Testis (tissue), 3 donors: ENCODE results near the gene EPB41L4A. TPM values are rescaled to one million over a fixed set of nuclear protein-coding genes. Genes with fewer than 3 reads are reported as not detected.

Source experiments
- DNase-seq: peaks from one replicate; pipeline ENCODE4 v3.0.0-alpha.2; 2019
- H3K27ac ChIP-seq, 2 donors: fragments of 200-600 bp; sonication (generic); one replicate each; pipeline ENCODE4 v1.5.1; 2019
- H3K27me3 ChIP-seq: fragments of 200-600 bp; sonication (generic); one replicate; pipeline ENCODE4 v1.5.1; 2019
- H3K36me3 ChIP-seq: fragments of 200-600 bp; sonication (generic); one replicate; pipeline ENCODE4 v1.5.1; 2017; ENCODE audit warnings: low read depth; ENCODE audit errors: missing control alignments
- H3K4me1 ChIP-seq: fragments of 200-600 bp; sonication (generic); one replicate; pipeline ENCODE4 v1.5.1; 2019
- H3K4me3 ChIP-seq, 2 donors: fragments of 200-600 bp; sonication (generic); one replicate each; pipeline ENCODE4 v1.5.1; 2017 to 2019
- H3K9me3 ChIP-seq: fragments of 200-600 bp; sonication (generic); one replicate; pipeline ENCODE4 v1.5.1; 2017
- POLR2A ChIP-seq: fragments of 450-650 bp; IDR thresholded peaks from one replicate; pipeline ENCODE4 v1.6.1; 2017; ENCODE audit warnings: antibody characterized with exemption, mild to moderate bottlenecking, moderate library complexity
- WGBS, 2 donors: methylation state at CpG; one replicate each; pipeline ENCODE4 v1.1.5; 2018; 5-methylcytosine and 5-hydroxymethylcytosine counted together
- intact Hi-C: fragments of 100-400 bp; cut with DNase I; formaldehyde crosslinking; loops from one replicate; pipeline ENCODE4 v1.15.1; 2023; ENCODE audit warnings: low total_unique reads
- polyA plus RNA-seq: library from polyadenylated mRNA; stranded (reverse); fragments of 350-450 nt; fragmentation: Illumina TruSeq; extraction: RNeasy Lipid Tissue Mini Kit (QIAGEN cat#74804); gene quantifications from one replicate; pipeline ENCODE4 v1.2.3, GENCODE V29; 2014; ENCODE audit warnings: low read depth, low replicate concordance; ENCODE audit not compliant: insufficient read depth
- total RNA-seq, 2 donors: library from RNA; depleted of rRNA; stranded (reverse); fragments of >200 nt; gene quantifications; one replicate each; pipeline ENCODE4 v1.2.3, GENCODE V29; 2016
- TF ChIP-seq, protein P1 (sequence below), 3 experiments: fragments of 450-650 bp in 2 of 3; fragments of 200-600 bp in 1 of 3; sonication (generic) in 1 of 3; IDR thresholded peaks; one replicate each; pipeline ENCODE4 v1.5.1; 2016 to 2019; ENCODE audit warnings: antibody characterized with exemption in 3 of 3, mild to moderate bottlenecking in 2 of 3, moderate library complexity in 1 of 3

The EPB41L4A gene
- total and polyA plus RNA-seq, 3 donors from 2014 or later: 9.0 to 23.9 (median 13.3) TPM

DNA sequence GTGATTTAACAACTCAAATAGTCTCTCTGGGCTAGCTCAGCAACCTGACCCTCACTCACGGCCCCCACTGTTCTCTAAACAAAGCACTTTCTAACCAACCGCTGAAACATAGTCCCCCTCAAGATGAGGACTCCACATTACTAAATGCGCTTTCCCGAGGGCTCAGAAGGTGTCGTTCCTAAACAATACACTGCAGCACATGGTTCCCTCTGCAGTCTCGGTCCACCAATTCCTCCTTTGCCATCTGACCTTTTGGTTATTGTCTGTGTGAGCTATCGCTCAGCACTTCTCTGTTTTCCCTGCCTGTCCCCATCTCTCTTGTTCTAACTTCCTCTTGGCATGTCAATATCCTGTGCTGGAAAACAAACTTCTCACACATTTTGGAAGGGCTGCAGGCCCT, 7.2 kb downstream of the EPB41L4A start:
- no peaks in the 10 kb centered on the region for H3K36me3 ChIP-seq
- intact Hi-C loops: no loop called here
- no peak overlapping the region for H3K4me3 ChIP-seq
- H3K4me1 ChIP-seq: no peaks in the 10 kb centered on the region
- TF ChIP-seq, protein P1, sequence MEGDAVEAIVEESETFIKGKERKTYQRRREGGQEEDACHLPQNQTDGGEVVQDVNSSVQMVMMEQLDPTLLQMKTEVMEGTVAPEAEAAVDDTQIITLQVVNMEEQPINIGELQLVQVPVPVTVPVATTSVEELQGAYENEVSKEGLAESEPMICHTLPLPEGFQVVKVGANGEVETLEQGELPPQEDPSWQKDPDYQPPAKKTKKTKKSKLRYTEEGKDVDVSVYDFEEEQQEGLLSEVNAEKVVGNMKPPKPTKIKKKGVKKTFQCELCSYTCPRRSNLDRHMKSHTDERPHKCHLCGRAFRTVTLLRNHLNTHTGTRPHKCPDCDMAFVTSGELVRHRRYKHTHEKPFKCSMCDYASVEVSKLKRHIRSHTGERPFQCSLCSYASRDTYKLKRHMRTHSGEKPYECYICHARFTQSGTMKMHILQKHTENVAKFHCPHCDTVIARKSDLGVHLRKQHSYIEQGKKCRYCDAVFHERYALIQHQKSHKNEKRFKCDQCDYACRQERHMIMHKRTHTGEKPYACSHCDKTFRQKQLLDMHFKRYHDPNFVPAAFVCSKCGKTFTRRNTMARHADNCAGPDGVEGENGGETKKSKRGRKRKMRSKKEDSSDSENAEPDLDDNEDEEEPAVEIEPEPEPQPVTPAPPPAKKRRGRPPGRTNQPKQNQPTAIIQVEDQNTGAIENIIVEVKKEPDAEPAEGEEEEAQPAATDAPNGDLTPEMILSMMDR (IDR thresholded peaks at IDR 0.05): no peak
- no peak for TF ChIP-seq POLR2A
- no peaks in the 10 kb centered on the region for H3K27me3 ChIP-seq
- WGBS, 2 donors: 74 to 77% methylated on average over 7 of the region's 7 CpGs
- no peak for DNase-seq
- H3K9me3 ChIP-seq: no peaks in the 10 kb centered on the region
- H3K27ac ChIP-seq: no peak overlapping the region

- WGBS, 2 donors: 67 to 69% methylated on average over 2 of the region's 2 CpGs
- Histone ChIP-seq H3K27ac (no peak overlapping the region), H3K36me3 (no peaks in the 10 kb centered on the region), H3K4me3 (no peak overlapping the region), H3K27me3 (no peaks in the 10 kb centered on the region), H3K9me3 (no peaks in the 10 kb centered on the region), H3K4me1 (no peaks in the 10 kb centered on the region)
- no peak for DNase-seq
- no peak for TF ChIP-seq POLR2A
- TF ChIP-seq, protein P1 (IDR thresholded peaks at IDR 0.05): no peak
- intact Hi-C loops: no loop called here
Observed at GRCh38 chr5:112407666-112408065, 11.4 kb downstream of the EPB41L4A start.

- DNase-seq: no peak
- TF ChIP-seq, protein P1 (IDR thresholded peaks at IDR 0.05): no peak
- TF ChIP-seq POLR2A: no peak
- Histone ChIP-seq H3K9me3 (no peaks in the 10 kb centered on the region), H3K27ac (no peak overlapping the region), H3K4me1 (no peaks in the 10 kb centered on the region), H3K36me3 (no peaks in the 10 kb centered on the region), H3K4me3 (no peak overlapping the region), H3K27me3 (no peaks in the 10 kb centered on the region)
- intact Hi-C loops: no loop called here
Observed at GRCh38 chr5:112407240-112407639, 11.8 kb downstream of the EPB41L4A start.

- H3K36me3 ChIP-seq: no peaks in the 10 kb centered on the region
- no peaks in the 10 kb centered on the region for H3K9me3 ChIP-seq
- no peak for TF ChIP-seq POLR2A
- TF ChIP-seq, protein P1 (IDR thresholded peaks at IDR 0.05): no peak
- no peaks in the 10 kb centered on the region for H3K4me1 ChIP-seq
- no peak overlapping the region for H3K4me3 ChIP-seq
- DNase-seq: no peak
- no peaks in the 10 kb centered on the region for H3K27me3 ChIP-seq
- WGBS, 2 donors: 85 to 89% methylated on average over 1 of the region's 1 CpG
- H3K27ac ChIP-seq: no peak overlapping the region
- intact Hi-C loops: no loop called here
Observed at GRCh38 chr5:112403069-112403468, 16.0 kb downstream of the EPB41L4A start.

GRCh38 chr5:112401924-112402323, 17.2 kb downstream of the EPB41L4A start:
- 77 to 82% methylated on average over 5 of the region's 5 CpGs for WGBS, 2 donors
- Histone ChIP-seq H3K4me1 (no peaks in the 10 kb centered on the region), H3K4me3 (no peak overlapping the region), H3K36me3 (no peaks in the 10 kb centered on the region), H3K9me3 (no peaks in the 10 kb centered on the region), H3K27me3 (no peaks in the 10 kb centered on the region), H3K27ac (no peak overlapping the region)
- no peak for DNase-seq
- TF ChIP-seq, protein P1 (IDR thresholded peaks at IDR 0.05): no peak
- TF ChIP-seq POLR2A: no peak
- intact Hi-C loops: no loop called here
